K562 (cell line): ENCODE data around the gene TMEM43. TPM values are rescaled to one million over a fixed set of nuclear protein-coding genes. Genes with fewer than 3 reads are reported as not detected.

ENCODE experiments used
- ATAC-seq: fragments of 200-7000 bp; cut with Tn5 transposase; 3 replicates; pipeline ENCODE4 v1.9.1; 2020; ENCODE audit warnings: moderate library complexity
- BruUV-seq: library from RNA; stranded (reverse); fragments of 400-500 nt; replicated peaks from 2 replicates; lab custom pipeline; 2021; lab: Mats Ljungman, UMichigan
- CTCF ChIA-PET: fragments of 300-600 bp; formaldehyde crosslinking; extraction: SDS; loops from one replicate; lab custom pipeline; 2021; ENCODE audit warnings: low intra/inter-chr PET ratio; lab: Yijun Ruan, JAX
- POLR2A ChIA-PET: fragments of 300-600, 350-650 bp; sonication (Branson Sonifier 250); formaldehyde crosslinking; extraction: SDS; loops from one replicate; lab custom pipeline; 2021; ENCODE audit warnings: antibody characterized with exemption, inconsistent platforms; lab: Yijun Ruan, JAX
- DNase-seq, 4 experiments: peaks; one replicate each; pipeline versions ENCODE4 v3.0.0 to v3.0.0-alpha.2; 2011 to 2018; ENCODE audit warnings: low spot score in 3 of 4, mixed read lengths in 3 of 4; ENCODE audit errors: extremely low read depth in 1 of 4
- FAIRE-seq: peaks from 2 replicates; lab custom pipeline; 2011; peaks lifted over from hg19 to GRCh38; lab: Jason Lieb, UNC
- H2AFZ ChIP-seq: 2 replicates; pipeline ENCODE4 v1.6.0; 2011; ENCODE audit warnings: low read depth, low read length, control low read depth, inconsistent platforms
- H3K27ac ChIP-seq: fragments of 200-600 bp; 3 replicates; pipeline ENCODE4 v1.8.0; 2011; ENCODE audit warnings: low read depth, mild to moderate bottlenecking, control low read depth, inconsistent platforms, low read length, moderate library complexity, mixed read lengths; ENCODE audit errors: extremely low read depth
- H3K27me3 ChIP-seq, 2 experiments: fragments of 300-600 bp in 1 of 2; 2 replicates in 1 of 2; 3 replicates in 1 of 2; pipeline versions ENCODE4 v1.6.0 to v1.8.0; 2011; ENCODE audit warnings: inconsistent platforms in 2 of 2, low read length in 2 of 2, mild to moderate bottlenecking in 1 of 2, mixed read lengths in 1 of 2, moderate library complexity in 1 of 2; ENCODE audit not compliant: control insufficient read depth in 2 of 2, insufficient read depth in 2 of 2
- H3K36me3 ChIP-seq: fragments of 300-600 bp; 3 replicates; pipeline ENCODE4 v1.8.0; 2011; ENCODE audit warnings: mild to moderate bottlenecking, low read length, inconsistent platforms; ENCODE audit not compliant: control insufficient read depth, insufficient read depth
- H3K4me1 ChIP-seq, 2 experiments: fragments of 200-600 bp in 1 of 2; replicated peaks in 1 of 2; 2 replicates in 1 of 2; 3 replicates in 1 of 2; pipeline versions ENCODE4 v1.5.1 to v1.8.0; 2011; ENCODE audit warnings: inconsistent platforms in 2 of 2, low read length in 2 of 2, mild to moderate bottlenecking in 1 of 2, mixed read lengths in 1 of 2, moderate library complexity in 1 of 2; ENCODE audit not compliant: control insufficient read depth in 2 of 2, insufficient read depth in 2 of 2
- H3K4me2 ChIP-seq: 2 replicates; pipeline ENCODE4 v1.6.1; 2011; ENCODE audit warnings: low read length, control low read depth, inconsistent platforms, mixed read lengths; ENCODE audit not compliant: insufficient read depth
- H3K4me3 ChIP-seq: fragments of 200-600 bp; sonication (generic), shearing (Covaris generic); 2 replicates; pipeline ENCODE4 v1.5.1; 2016; ENCODE audit warnings: control low read depth, inconsistent platforms
- H3K79me2 ChIP-seq: fragments of 200-600 bp; 3 replicates; pipeline ENCODE4 v1.8.0; 2011; ENCODE audit warnings: low read length, inconsistent platforms; ENCODE audit not compliant: control insufficient read depth, insufficient read depth
- H3K9ac ChIP-seq, 2 experiments: 2 replicates each; pipeline versions ENCODE4 v1.6.0 to v1.6.1; 2011; ENCODE audit warnings: low read depth in 2 of 2, low read length in 2 of 2, control low read depth in 1 of 2, inconsistent platforms in 1 of 2, mild to moderate bottlenecking in 1 of 2, mixed read lengths in 1 of 2; ENCODE audit not compliant: insufficient read depth in 1 of 2
- H3K9me1 ChIP-seq: one replicate; pipeline ENCODE4 v1.6.0; 2011; ENCODE audit warnings: inconsistent platforms, mild to moderate bottlenecking, low read length, moderate library complexity; ENCODE audit not compliant: control insufficient read depth, insufficient read depth
- H3K9me3 ChIP-seq: replicated peaks from 2 replicates; pipeline ENCODE4 v1.5.1; 2011; ENCODE audit warnings: low read depth, low read length, inconsistent platforms; ENCODE audit not compliant: control insufficient read depth, insufficient read depth
- H4K20me1 ChIP-seq: replicated peaks from 2 replicates; pipeline ENCODE4 v1.6.1; 2011; ENCODE audit warnings: low read length, inconsistent platforms, mixed read lengths; ENCODE audit not compliant: control insufficient read depth, insufficient read depth
- HDAC2 ChIP-seq: fragments of 450-650 bp; IDR thresholded peaks from 2 replicates; pipeline ENCODE4 v1.6.1; 2016; ENCODE audit warnings: mild to moderate bottlenecking
- IFI16 ChIP-seq: fragments of 250-450 bp; sonication (Bioruptor Pico); IDR thresholded peaks from 2 replicates; pipeline ENCODE4 v2.1.2; 2022; ENCODE audit warnings: mild to moderate bottlenecking, inconsistent platforms
- MAX ChIP-seq: sonication (generic); formaldehyde crosslinking; IDR thresholded peaks from 2 replicates; pipeline ENCODE4 v1.9.0; 2022; ENCODE audit warnings: mild to moderate bottlenecking, missing genetic modification reagents
- NBN ChIP-seq: fragments of 450-650 bp; IDR thresholded peaks from 2 replicates; pipeline ENCODE4 v1.6.1; 2016; ENCODE audit warnings: low read depth, mild to moderate bottlenecking
- NR2F6 ChIP-seq: fragments of 450-650 bp; formaldehyde crosslinking; IDR thresholded peaks from 2 replicates; pipeline ENCODE4 v1.4.0; 2020; ENCODE audit warnings: mild to moderate bottlenecking
- POLR2AphosphoS5 ChIP-seq: IDR thresholded peaks from 2 replicates; pipeline ENCODE4 v1.6.1; 2011; ENCODE audit warnings: mild to moderate bottlenecking, low read depth, low read length, moderate library complexity; ENCODE audit not compliant: control insufficient read depth, insufficient read depth
- RBM22 ChIP-seq: fragments of 200-400 bp; formaldehyde crosslinking; IDR thresholded peaks from 2 replicates; pipeline ENCODE4 v1.6.1; 2018; ENCODE audit warnings: low read length, low read depth; ENCODE audit not compliant: poor library complexity, severe bottlenecking
- SMARCB1 ChIP-seq: IDR thresholded peaks from 2 replicates; pipeline ENCODE4 v1.6.1; 2011; ENCODE audit warnings: improper control_type of control experiment, low read depth; ENCODE audit not compliant: insufficient read length
- SP1 ChIP-seq: sonication (generic); formaldehyde crosslinking; IDR thresholded peaks from 2 replicates; pipeline ENCODE4 v1.8.1; 2022; ENCODE audit warnings: mild to moderate bottlenecking, missing genetic modification reagents
- SRSF9 ChIP-seq: fragments of 200-400 bp; formaldehyde crosslinking; IDR thresholded peaks from 2 replicates; pipeline ENCODE4 v1.6.1; 2017; ENCODE audit warnings: low read depth, low read length, borderline replicate concordance
- TCF7L2 ChIP-seq: fragments of 150-350 bp; IDR thresholded peaks from 2 replicates; pipeline ENCODE4 v1.6.1; 2016; ENCODE audit warnings: low read depth, mild to moderate bottlenecking, low read length, moderate library complexity
- ZBTB33 ChIP-seq: sonication (generic); formaldehyde crosslinking; IDR thresholded peaks from 2 replicates; pipeline ENCODE4 v1.8.1; 2023; ENCODE audit warnings: mild to moderate bottlenecking, missing genetic modification reagents
- ZNF347 ChIP-seq: fragments of 450-650 bp; formaldehyde crosslinking; IDR thresholded peaks from 2 replicates; pipeline ENCODE4 v1.4.0; 2020; ENCODE audit warnings: low read depth, mild to moderate bottlenecking, moderate library complexity
- ZNF444 ChIP-seq: fragments of 250-450 bp; sonication (Bioruptor Pico); IDR thresholded peaks from 2 replicates; pipeline ENCODE4 v1.4.0; 2020; ENCODE audit warnings: mild to moderate bottlenecking, moderate library complexity
- ZNF707 ChIP-seq: fragments of 250-450 bp; sonication (Bioruptor Pico); conservative IDR thresholded peaks from 2 replicates; pipeline ENCODE4 v1.8.0; 2022; ENCODE audit warnings: inconsistent platforms, mild to moderate bottlenecking, moderate library complexity
- ZNF780A ChIP-seq: fragments of 250-450 bp; sonication (Bioruptor Pico); IDR thresholded peaks from 2 replicates; pipeline ENCODE4 v1.5.0; 2021; ENCODE audit warnings: mild to moderate bottlenecking
- ZSCAN29 ChIP-seq: fragments of 450-650 bp; IDR thresholded peaks from 2 replicates; pipeline ENCODE4 v1.6.1; 2017
- WGBS: fragments of 100-300 bp; shearing (Covaris generic); methylation state at CpG from one replicate; pipeline ENCODE4 v1.1.6; 2016; ENCODE audit warnings: low coverage, mixed read lengths; ENCODE audit not compliant: insufficient coverage; ENCODE audit errors: missing lambda C conversion rate; 5-methylcytosine and 5-hydroxymethylcytosine counted together
- in situ Hi-C: fragments of 300-500 bp; cut with MboI; formaldehyde crosslinking; loops from 4 replicates; pipeline ENCODE4 v1.15.0; 2018; ENCODE audit warnings: inconsistent platforms, mixed read lengths
- intact Hi-C: fragments of 100-400 bp; cut with micrococcal nuclease; formaldehyde crosslinking; loops from 2 replicates; pipeline ENCODE4 v1.14.2; 2022
- polyA plus RNA-seq, 8 experiments: library from polyadenylated mRNA; depleted of rRNA in 4 of 8; stranded (reverse) in 5 of 8; unstranded in 3 of 8; fragments of >200 nt; fragmentation: Nextera tagmentation in 2 of 8; fragmentation: Illumina TruSeq in 1 of 8; extraction: Ambion mirVana in 2 of 8; extraction: Trizol in 1 of 8; gene quantifications; 2 replicates each; pipeline versions ENCODE4 v1.2.1 to v1.2.3, GENCODE V29; 2011 to 2014; ENCODE audit warnings: inconsistent platforms in 1 of 8, missing spikeins in 1 of 8
- total RNA-seq, 7 experiments: library from RNA; depleted of rRNA in 6 of 7; stranded (reverse); fragments of >200 nt in 6 of 7; fragmentation: Illumina TruSeq in 2 of 7; extraction: Trizol in 2 of 7; gene quantifications; 2 replicates each; pipeline versions ENCODE4 v1.2.1 to v1.2.3, GENCODE V29; 2011 to 2021; ENCODE audit warnings: low replicate concordance in 1 of 7
- TF ChIP-seq, protein P1 (sequence below), 2 experiments: IDR thresholded peaks; 2 replicates each; pipeline ENCODE4 v1.6.1; 2011; ENCODE audit warnings: borderline replicate concordance in 1 of 2, control low read depth in 1 of 2, low read depth in 1 of 2, low read length in 1 of 2, mild to moderate bottlenecking in 1 of 2, mixed read lengths in 1 of 2, moderate library complexity in 1 of 2; ENCODE audit not compliant: insufficient read depth in 1 of 2, insufficient read length in 1 of 2, poor library complexity in 1 of 2, severe bottlenecking in 1 of 2; ENCODE audit errors: extremely low read depth in 1 of 2
- TF ChIP-seq, protein P2 (sequence below): fragments of 450-650 bp; formaldehyde crosslinking; IDR thresholded peaks from 2 replicates; pipeline ENCODE4 v1.4.0; 2020; ENCODE audit warnings: mild to moderate bottlenecking, moderate library complexity

The TMEM43 gene
- total and polyA plus RNA-seq, 9 of the 15 experiments (the other 6 are each of a cell fraction or from before 2014, with no cell fraction given): 16.7 to 46.1 (median 35.7) TPM

GRCh38 chr3:14179114-14179465, 54.2 kb downstream of the TMEM43 start:
- H3K9me3 ChIP-seq: no peaks in the 10 kb centered on the region
- ChIA-PET POLR2A (interaction anchor here (0.6 to 3.5 kb wide), 29 partner anchors 9 to 864 kb away, joined by 3 to 28 read pairs (median 5); partner anchors contain the start of genes CHCHD4 and TMEM43), CTCF (no interaction called here)
- no peaks in the 10 kb centered on the region for H3K27me3 ChIP-seq
- intact Hi-C loops (loop anchor here (5.0 kb wide), 1 partner anchor 282 kb away; no protein-coding TSS in a partner anchor), in situ Hi-C loops (no loop called here)
- H4K20me1 ChIP-seq: no peaks in the 10 kb centered on the region
- H3K4me3 ChIP-seq: peak overlapping the region; percentile 65
- ATAC-seq (no peak), DNase-seq (peak in 1 of 4 experiments; percentile 17), FAIRE-seq (no peak)
- TSS peak; percentile 77 for BruUV-seq
- WGBS: 1% methylated on average over 3 of the region's 3 CpGs
- H3K4me1 ChIP-seq: peaks cover 13 to 41% of the 10 kb centered on the region in 2 experiments
- peaks cover 39% of the 10 kb centered on the region for H3K36me3 ChIP-seq
- H3K79me2 ChIP-seq: peaks cover 95% of the 10 kb centered on the region
- no peaks in the 10 kb centered on the region for H3K9me1 ChIP-seq
- peak overlapping the region; percentile 94 for H3K4me2 ChIP-seq
- H3K9ac ChIP-seq: peak overlapping the region; percentile 91 to 97
- H2AFZ ChIP-seq: peak overlapping the region; percentile 95
- H3K27ac ChIP-seq: peak overlapping the region; percentile 89
- TF ChIP-seq ZNF347 (CRISPR knock-in tag): no peak
- no peak for TF ChIP-seq SP1
- TF ChIP-seq SRSF9: no peak
- peak; percentile 1; the same call in 1 of the 2 replicates for TF ChIP-seq HDAC2
- no peak for TF ChIP-seq ZNF444 (CRISPR knock-in tag)
- TF ChIP-seq RBM22: no peak
- no peak for TF ChIP-seq SMARCB1
- no peak for TF ChIP-seq ZNF707 (CRISPR knock-in tag)
- 0 out of 2 replicates have a peak, but pooled peaks have one; percentile 46 for TF ChIP-seq NBN
- no peak for TF ChIP-seq NR2F6
- TF ChIP-seq ZBTB33 (CRISPR knock-in tag): no peak
- TF ChIP-seq TCF7L2: no peak
- TF ChIP-seq ZSCAN29: no peak
- TF ChIP-seq ZNF780A (CRISPR knock-in tag): no peak
- TF ChIP-seq, protein P1, sequence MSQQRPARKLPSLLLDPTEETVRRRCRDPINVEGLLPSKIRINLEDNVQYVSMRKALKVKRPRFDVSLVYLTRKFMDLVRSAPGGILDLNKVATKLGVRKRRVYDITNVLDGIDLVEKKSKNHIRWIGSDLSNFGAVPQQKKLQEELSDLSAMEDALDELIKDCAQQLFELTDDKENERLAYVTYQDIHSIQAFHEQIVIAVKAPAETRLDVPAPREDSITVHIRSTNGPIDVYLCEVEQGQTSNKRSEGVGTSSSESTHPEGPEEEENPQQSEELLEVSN (IDR thresholded peaks at IDR 0.05; ENCODE audit: borderline replicate concordance in 1 of 2, extremely low read depth in 1 of 2, insufficient read depth in 1 of 2, insufficient read length in 1 of 2, low read depth in 1 of 2, low read length in 1 of 2, poor library complexity in 1 of 2, severe bottlenecking in 1 of 2): no peak
- TF ChIP-seq IFI16 (CRISPR knock-in tag): 0 out of 2 replicates have a peak, but pooled peaks have one; percentile 14
- TF ChIP-seq, protein P2, sequence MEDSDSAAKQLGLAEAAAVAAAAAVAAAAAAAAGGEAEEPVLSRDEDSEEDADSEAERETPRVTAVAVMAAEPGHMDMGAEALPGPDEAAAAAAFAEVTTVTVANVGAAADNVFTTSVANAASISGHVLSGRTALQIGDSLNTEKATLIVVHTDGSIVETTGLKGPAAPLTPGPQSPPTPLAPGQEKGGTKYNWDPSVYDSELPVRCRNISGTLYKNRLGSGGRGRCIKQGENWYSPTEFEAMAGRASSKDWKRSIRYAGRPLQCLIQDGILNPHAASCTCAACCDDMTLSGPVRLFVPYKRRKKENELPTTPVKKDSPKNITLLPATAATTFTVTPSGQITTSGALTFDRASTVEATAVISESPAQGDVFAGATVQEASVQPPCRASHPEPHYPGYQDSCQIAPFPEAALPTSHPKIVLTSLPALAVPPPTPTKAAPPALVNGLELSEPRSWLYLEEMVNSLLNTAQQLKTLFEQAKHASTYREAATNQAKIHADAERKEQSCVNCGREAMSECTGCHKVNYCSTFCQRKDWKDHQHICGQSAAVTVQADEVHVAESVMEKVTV: 0 out of 2 replicates have a peak, but pooled peaks have one; percentile 18
- TF ChIP-seq POLR2AphosphoS5: no peak
- TF ChIP-seq MAX: no peak
